GM18870 (cell line): Measurements from ENCODE around the gene ORM1.

Source experiments
- ATAC-seq: cut with Tn5 transposase; IDR thresholded peaks from one replicate; pipeline ENCODE4 v1.9.1; 2021; ENCODE audit warnings: moderate library complexity; ENCODE audit not compliant: unreplicated experiment

ORM1 gene

GRCh38 chr9:114361542-114361941 lies 38.6 kb downstream of the ORM1 start:
- no peak for ATAC-seq

GRCh38 chr9:114362394-114362793 lies 39.5 kb downstream of the ORM1 start:
- ATAC-seq = no peak

GRCh38 chr9:114363424-114363823 lies 40.5 kb downstream of the ORM1 start:
- ATAC-seq = no peak

GRCh38 chr9:114364134-114365041 lies 41.5 kb downstream of the ORM1 start:
- ATAC-seq = no peak

- ATAC-seq = no peak
These were observed 42.3 kb downstream of the ORM1 start for GRCh38 chr9:114365194-114365593.

GRCh38 chr9:114366334-114367128 lies 43.6 kb downstream of the ORM1 start:
- peak; percentile 43 for ATAC-seq

- no peak for ATAC-seq
These were observed 44.5 kb downstream of the ORM1 start for GRCh38 chr9:114367366-114367765.

- ATAC-seq = no peak
These were observed 45.1 kb downstream of the ORM1 start for GRCh38 chr9:114367772-114368569.

- ATAC-seq = no peak
These were observed 46.6 kb downstream of the ORM1 start for GRCh38 chr9:114369216-114370130.

GRCh38 chr9:114370251-114370967 lies 47.5 kb downstream of the ORM1 start:
- no peak for ATAC-seq

- ATAC-seq = no peak
These were observed 48.0 kb downstream of the ORM1 start for GRCh38 chr9:114370968-114371320.

GRCh38 chr9:114371343-114371944 lies 48.5 kb downstream of the ORM1 start:
- ATAC-seq = no peak

GRCh38 chr9:114371973-114372917 lies 49.3 kb downstream of the ORM1 start:
- ATAC-seq = no peak

- ATAC-seq = peak; percentile 94
These were observed 50.1 kb downstream of the ORM1 start for GRCh38 chr9:114372921-114373448.

- ATAC-seq = no peak
These were observed 51.2 kb downstream of the ORM1 start for GRCh38 chr9:114373960-114374730.

GRCh38 chr9:114374936-114375335 lies 52.0 kb downstream of the ORM1 start:
- ATAC-seq = no peak
